HG02623 (cell line): Measurements from ENCODE around the gene PSTPIP1.
"Not testable (repeated sequence)": the region's sequence is repeated elsewhere in the genome, so short reads cannot be mapped to it uniquely, and the experiment has no call there.

Experiments
- ATAC-seq: cut with Tn5 transposase; IDR thresholded peaks from one replicate; pipeline ENCODE4 v1.9.1; 2021; ENCODE audit warnings: moderate library complexity; ENCODE audit not compliant: unreplicated experiment

The PSTPIP1 gene

DNA sequence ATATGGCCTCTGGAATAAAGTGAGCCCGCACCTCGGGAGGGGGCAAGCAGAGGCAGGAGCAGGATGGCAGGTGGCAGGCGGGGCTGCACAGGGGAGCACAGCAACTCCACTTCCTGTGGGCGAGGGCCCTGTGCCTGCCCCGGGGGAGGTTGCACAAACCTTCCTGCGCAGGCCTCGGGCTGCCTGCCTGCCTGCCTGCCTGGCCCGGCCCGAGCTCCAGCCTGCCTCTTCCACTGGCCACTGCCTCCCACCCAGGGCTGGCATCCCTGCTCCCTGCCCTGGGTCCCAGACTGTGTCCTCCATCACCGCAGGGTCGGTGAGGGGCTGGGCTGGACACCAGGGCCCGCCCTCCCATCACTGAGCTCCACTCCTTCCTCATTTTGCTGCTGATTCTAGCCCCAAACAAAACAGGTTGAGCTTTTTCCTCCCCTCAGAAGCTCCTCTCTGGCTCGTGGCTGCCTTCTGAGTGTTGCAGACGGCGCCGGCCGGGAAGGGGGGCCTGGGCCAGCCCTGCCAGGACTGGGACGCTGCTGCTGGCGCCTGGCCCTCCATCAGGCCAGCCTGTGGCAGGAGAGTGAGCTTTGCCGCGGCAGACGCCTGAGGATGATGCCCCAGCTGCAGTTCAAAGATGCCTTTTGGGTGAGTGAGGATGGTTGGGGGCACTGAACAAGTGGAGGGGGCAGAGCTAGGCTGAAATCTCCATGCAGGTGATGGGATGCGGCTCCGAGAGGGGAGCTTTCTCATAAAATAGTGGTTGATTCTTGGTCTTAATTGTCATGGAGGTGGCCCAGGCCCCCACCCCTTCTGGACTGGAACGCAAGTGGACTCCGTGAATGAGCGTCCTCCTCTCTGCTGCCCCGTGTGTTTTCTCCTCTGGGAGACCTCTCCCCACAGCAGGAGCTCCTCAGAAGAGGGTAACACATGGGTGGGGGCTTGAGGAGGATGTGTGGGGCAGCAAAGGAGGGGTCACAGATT is at the start of gene PSTPIP1:
PSTPIP1 (plus strand) TSS at position 156 of the 975 bp plus-strand sequence; CDS start at position 604, 448 bp downstream.
- ATAC-seq = peak; percentile 51

DNA sequence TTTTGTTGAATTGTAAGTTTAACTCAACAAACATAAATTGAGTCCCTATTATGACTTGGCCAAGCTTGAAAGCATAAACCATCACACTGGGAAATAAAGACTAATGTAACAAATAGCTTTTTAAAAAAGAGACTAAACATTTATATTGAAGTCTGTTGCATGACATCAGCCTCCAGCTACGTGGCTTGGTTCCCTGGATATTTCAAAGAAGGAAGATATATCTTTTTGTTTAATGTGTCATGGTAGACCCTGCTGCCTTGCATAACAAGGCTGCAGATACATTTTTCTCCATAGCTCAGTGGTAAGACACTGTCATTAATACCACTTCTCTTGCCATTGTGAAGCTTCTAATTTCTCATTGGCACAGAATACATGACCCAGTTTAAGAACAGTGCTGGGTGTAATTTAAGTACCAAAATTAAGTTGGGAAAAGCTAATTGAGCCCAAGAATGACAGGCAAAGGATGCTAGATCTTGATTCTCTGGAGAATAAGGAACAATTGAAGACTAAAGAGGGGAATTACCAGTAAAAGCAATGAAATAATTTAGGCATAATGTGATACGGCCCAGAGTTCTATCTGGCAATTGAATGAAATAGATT is 49.3 kb upstream of the PSTPIP1 start:
- no peak for ATAC-seq

DNA sequence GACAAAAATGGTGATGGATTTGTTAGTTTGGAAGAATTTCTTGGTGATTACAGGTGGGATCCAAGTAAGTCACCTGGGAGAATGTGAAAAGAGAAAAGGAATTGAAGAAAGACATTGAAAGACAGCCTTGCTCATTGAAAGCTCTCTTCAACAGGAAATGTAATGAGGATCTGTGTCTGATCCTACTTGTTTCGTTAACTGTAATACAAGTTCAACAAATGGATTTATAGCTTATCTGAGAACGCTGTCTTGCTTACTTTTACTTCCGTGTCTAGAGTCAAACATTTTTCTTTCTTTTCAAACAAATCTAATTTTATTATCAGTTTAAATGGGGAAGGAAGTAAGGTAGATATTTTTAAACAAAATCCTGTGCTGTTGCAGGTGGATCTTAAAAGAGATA is 47.5 kb upstream of the PSTPIP1 start:
- ATAC-seq = no peak

DNA sequence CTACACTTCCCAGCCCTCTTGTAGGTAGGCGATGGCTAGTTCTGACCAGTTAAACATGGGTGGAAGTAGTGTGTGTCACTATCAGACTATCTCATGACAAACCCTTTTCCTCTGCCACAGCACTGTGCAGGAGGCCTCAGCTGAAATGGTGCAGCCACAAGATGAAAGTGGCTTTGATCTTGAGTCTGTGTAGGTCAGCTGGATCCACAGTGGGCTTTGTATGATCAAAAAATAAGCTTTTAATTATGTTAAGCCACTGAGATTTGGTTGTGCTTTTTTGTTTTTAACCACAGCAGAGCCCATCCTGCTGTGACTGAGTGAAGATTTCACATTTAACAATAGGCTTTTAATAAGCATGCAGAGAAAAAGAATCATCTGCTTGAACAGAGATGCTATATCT is 43.7 kb upstream of the PSTPIP1 start:
- no peak for ATAC-seq

DNA sequence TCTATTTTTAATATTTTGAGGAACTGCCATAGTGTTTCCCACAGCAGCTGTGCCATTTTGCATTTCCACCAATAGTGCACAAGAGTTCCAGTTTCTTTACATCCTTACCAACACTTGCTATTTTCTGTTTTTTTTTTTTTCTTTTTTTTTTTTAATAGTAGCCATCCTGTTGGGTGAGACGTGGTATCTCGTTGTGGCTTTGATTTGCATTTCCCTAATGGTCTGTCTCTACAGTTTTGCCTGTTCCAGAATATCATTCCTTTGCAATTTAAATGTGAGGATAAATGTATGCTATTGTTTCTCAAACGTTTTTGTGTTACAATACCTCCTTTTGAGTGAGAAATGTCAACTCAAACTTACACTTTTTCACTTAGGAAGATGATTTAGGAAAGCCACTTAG is 41.0 kb upstream of the PSTPIP1 start:
- ATAC-seq = no peak

DNA sequence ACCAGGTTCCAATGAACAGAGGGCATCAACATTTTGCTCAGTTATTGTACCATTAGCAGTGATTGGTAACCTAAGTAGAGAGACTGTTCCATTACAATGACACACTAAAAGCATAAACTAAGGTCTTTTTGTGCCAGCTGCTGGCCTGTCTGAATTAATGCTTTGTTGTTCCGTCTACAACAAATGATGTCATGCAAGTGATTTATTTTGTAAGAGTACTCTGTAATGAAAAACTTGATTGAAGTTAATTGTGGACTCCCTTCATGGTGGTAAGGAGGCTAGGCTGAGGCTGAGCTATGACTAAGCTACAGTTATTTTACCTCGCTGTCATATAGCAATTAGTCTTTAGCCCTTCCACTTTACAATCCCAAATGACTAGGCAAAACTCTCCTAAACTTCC is 40.2 kb upstream of the PSTPIP1 start:
- no peak for ATAC-seq

DNA sequence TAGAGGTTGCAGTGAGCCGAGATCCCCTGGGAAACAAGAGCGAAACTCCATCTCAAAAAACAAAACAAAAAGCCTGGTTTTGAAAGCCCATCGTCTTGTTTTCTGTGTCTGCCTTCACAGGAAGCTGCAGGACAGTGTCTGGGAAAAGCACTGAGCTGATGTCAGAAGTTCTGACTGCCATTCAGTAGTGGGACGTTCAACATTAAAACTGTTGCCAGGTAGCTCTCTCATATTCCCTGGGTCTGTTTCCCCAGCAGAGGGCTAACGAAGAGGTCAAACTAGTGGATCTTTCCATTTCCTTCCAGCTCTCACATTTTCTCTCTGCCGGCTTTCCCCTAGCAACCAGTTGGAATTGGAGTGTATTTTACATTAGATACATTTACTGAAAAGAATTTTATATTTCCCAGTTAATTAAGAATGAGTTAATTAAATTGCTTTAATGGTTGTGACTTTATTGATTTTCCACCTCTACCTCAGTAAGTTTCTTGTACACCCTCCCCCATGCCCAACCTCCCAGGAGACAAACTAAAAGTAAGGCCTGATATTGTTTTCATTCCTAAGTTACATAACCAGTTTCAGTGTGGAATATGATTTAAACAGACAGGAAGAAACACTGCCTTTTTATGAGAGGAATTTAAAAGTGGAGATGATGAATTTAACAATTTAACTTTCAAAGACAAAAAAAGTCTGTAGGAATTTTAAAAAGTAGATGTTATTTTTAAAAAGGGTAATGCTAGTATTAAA is 33.5 kb upstream of the PSTPIP1 start:
- ATAC-seq = no peak

DNA sequence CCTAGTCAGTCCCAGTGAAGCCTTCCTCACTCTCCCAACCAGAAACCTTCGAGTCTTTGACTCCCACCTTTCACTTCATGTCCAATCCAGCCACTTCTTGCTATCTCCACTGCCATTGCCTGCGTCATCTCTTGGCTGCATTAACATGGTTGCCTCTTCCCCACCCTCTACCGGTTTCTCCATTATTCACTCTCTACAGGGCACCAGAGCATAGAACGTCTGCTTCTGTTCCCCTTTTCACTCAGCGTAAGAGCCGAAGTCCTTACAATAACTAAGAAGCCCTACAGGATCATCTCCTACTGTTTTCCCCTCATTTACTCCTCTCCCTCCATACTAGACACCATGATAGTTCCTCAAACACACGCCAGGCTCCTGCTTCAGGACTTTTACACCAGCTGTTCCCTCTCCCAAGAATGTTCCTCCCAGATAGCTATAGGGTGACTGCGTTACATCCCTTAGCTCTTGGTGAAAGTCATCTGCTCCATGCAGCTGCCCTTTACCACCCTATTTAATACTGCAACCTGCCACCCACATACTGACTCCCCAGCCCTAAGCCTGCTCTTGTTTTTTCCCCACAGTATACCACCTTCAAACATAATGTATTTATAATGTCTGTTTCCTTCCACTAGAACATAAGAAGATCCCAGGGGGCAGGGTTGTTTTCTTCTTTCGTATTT is 32.5 kb upstream of the PSTPIP1 start:
- ATAC-seq = no peak

DNA sequence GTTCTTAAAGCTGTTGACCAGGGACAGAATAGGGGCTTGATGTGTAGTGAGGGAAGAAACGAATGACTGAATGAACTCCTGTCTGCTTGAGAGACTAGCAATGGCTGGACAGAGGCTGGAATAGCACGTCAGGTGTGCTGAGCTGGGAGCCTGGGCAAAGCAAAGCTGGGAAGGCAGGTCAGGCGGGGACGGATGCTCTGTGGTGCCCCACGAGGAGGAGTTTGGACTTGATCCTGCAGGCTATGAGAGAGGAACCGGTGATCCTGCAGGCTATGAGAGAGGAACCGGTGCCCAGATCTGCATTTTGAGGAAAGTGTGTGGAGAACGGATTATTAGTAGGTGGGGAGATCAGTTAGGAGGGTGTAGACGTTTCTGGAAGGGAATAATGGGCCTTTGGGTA is 31.3 kb upstream of the PSTPIP1 start:
- no peak for ATAC-seq

DNA sequence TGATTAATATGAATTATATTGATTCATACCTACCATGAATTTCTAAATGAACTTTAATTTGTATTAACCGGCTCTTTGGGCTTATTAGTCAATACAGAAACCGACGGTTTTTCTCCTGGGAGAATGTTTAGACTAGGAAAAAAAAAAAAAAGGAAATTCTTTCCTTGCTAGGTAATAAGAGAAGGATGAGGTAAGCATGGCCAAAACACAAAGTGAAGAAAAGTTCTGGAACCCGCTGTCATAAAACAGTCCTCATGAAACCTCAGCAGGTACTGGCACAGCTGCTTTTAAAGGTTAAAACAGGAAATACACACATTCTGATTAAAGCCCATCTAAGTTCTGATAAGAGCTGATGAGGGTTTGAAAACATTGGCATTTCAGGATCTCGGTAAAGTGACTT is 30.8 kb upstream of the PSTPIP1 start:
- ATAC-seq = no peak

DNA sequence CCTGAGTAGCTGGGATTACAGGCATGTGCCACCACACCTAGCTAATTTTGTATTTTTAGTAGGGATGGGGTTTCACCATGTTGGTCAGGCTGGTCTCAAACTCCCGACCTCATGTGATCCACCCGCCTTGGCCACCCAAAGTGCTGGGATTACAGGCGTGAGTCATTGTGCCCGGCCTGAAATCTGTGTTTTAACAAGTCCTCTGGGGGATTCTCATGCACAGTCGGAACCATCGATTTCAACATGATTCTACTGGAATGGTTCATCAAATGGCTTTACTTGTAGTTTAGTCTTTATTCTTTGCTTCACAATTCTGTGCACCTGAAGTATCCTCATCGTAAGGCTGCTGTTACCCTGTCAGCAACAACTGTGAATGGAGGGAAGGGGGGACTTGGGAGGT is 28.9 kb upstream of the PSTPIP1 start:
- not testable (repeated sequence) for ATAC-seq

DNA sequence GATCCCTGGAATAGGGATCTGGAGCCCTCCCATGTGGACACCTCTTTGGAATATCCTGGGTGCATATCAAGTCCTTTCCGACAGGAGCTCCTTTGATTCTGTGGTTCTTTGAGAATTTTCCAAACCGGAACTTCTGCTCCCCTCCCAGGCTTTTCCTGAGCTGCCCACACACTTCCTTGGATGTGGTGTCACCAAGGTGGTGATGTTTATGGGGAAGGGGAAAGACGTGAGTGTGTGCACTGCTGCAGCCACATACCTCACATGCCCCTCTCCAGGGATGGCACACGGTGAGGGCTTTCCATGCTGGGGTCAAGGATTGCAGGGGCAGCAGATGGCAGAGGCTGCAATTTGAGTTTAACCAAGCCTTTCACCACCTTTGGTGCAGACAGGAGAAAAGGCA is 27.9 kb upstream of the PSTPIP1 start:
- ATAC-seq = no peak

DNA sequence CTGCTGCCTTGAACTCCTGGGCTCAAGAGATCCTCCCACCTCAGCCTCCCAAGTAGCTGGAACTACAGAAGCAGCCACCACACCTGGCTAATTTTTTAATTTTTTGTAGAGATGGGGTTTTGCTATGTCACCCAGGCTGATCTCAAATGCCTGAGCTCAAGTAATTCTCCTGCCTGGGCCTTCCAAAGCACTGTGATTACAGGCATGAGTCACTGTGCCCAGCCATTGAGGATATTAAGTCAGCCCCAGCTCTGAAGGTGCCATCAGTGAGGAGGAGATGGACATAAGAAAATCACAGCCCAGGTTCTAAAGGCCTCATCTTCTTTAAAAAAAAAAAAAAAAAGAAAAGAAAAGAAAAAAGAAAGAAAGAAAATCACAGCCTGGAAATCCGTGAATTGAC is 26.6 kb upstream of the PSTPIP1 start:
- ATAC-seq = no peak

DNA sequence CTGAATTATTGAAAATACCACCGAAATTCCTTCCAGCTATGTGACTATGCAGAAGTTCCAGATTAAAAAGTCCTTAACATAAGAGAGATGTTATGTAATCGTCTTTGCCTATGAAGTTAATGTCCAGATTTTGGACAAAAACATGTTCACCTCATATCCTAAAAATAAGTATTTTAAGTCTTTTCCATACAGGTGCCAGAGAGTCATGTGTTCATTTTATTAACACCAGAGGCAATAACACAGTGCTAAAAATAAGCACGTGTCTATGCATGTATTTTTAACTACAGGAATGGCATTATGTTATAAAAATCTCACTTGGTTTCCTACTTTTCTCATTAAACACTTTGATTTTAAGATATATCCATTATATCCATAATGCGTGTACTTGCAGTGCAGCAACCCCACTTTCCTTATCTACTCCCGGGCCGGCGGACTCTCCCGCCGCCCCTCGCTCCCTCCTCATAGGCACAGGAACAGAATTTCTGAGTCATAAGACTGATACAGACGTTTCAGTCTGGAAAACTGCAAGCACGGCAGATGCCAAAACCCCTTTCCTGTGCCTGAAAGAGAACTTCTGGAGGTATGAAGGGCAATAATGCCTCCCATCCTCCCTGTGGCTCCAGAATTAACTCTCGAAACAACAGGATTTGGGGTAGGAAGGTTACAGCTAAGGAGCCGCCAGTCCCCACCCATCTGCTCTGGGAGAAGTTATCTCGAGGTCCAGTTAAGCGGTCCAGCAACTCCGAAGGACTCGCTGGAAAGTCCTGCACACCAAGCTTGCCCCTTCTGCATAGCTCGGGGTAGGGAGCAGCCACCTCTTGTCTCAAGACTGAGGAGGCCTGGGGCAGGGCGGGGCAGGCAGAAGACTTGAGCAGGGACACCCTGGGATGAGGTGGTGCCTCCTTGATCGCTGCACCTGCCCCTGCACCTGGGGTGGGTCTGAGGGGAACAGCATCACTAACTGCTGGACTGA is 22.3 kb upstream of the PSTPIP1 start:
- no peak for ATAC-seq

DNA sequence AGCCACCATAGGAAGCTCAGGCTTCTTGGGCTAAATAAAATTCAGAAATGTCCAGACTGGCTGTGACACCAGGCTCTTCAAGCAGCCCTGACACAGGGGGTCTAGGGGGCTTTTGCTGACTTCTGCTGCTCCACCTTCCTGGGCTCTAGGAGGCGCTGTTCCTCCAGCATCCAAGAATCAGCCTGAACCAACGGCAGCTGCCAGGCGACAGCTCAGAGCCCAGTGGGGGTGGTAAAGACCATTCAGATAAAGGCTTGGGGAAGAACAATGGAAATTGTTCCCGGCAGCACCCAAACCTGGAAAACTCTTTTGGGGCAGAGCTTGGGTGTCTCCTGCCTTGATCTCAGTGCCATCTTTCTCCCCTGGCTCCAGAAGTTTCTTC is 21.6 kb upstream of the PSTPIP1 start:
- ATAC-seq = no peak

DNA sequence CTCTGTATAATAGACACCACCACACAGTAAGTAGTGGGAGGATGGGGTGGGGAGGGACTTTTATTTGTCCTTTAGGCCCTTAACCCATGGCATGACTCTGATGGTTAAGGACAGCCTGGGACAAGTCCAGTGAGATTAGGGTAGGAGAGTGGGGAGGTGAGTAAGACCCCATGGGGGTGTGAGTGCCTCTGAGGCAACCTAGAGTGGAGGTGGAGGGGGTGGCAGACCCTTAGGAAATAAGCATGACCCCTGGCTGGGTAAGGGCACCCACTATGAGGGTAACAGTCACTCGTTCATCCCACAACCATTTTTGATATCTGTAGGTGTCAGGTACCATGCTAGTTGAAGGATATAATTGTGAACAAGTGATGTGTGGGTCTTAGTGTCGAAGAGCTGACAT is 21.0 kb upstream of the PSTPIP1 start:
- no peak for ATAC-seq

DNA sequence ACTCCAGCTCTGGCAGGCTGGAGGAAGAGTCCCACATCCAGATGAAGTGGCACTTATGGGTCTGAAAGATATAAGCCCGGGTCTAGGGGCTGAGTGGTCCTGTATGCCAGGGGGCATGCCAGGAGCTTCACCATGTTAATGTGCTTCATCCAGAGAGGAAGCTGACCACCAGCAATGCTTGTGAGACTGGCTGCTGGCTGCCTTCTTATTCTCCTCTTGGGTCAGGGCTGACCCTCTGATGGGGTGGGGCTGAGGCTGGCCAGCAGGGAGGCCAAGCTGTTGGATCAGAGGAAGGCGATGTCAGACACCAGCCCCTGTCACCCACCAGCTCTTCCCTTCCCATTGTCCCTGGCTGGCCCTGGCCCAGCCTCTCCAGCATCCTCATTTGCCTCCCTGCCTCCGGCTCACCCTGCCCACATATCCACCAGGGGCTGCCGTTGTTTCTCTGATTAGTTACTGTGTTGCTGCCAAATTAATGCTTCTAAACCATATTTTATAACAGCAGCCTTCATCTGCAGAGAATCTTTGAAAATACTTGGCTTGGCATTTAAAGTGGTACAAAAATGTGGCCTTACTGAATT is 20.4 kb upstream of the PSTPIP1 start:
- ATAC-seq = no peak

DNA sequence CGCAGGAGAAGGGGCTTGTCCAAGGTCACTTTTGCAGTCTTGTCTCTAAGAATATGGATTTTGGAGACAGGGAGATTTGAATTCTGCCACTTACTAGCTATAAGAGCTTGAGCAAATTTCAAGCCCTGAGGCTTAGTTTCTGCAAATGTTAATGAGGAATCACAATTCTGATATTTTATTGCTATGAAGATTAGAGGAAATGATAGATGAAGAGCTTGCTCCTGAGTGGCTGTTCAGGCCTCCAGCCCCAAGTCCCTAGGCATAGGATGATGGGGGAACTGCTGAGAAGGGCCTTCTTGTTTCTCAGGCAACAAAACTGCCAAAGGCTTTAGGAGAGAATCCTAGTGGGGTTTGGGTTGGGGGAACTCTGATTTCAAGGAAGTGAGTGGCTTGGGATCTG is 18.8 kb upstream of the PSTPIP1 start:
- no peak for ATAC-seq

DNA sequence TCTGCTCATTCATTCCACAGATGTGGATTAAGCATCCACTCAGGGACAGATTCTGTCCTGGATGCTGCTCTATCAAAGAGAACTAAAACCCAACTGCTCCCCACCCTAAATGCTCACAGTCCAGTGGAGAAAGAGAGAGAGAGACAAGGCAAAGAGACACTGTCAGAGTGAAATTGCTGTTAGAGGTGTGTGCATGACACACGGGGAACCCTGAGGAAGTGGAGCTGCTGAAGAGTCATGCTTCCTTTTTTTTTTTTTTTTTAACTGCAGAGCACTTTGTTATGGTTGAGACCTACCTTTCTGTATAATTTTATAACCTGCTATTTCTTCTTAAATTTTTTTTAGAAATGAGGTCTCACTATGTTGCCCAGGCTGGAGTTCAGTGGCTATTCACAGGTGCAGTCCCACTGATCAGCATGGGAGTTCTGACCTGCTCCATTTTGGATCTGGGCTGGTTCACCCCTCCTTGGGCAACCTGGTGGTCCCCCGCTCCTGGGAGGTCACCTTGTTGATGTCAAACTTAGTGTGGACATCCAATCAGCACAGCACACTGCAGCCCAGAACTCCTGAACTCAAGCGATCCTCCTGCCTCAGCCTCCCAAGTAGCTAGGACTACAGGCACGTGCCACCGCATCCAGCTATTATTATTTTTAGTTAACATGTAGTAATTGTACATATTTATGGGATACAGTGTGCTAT is 18.2 kb upstream of the PSTPIP1 start:
- ATAC-seq = no peak
